ENCODE measurements around the gene HS3ST1. TPM values are rescaled to one million over a fixed set of nuclear protein-coding genes. Genes with fewer than 3 reads are reported as not detected.

Gene HS3ST1
- total RNA-seq, 1 donor from 2014 or later = not detected

GRCh38 chr4:11431111-11431510 is 2.4 kb upstream of the HS3ST1 start:
- peaks cover 25% of the 10 kb centered on the region for H3K27me3 Mint-ChIP-seq (ENCODE audit: insufficient read depth, low read depth)
- TF ChIP-seq EZH2phosphoT487 (IDR thresholded peaks at IDR 0.05) = no peak
- no peak for TF ChIP-seq EZH2 (IDR thresholded peaks at IDR 0.05)
- TF ChIP-seq CTCF (IDR thresholded peaks at IDR 0.05) = no peak

GRCh38 chr4:11430536-11430935 is 1.8 kb upstream of the HS3ST1 start:
- H3K9me3 ChIP-seq (ENCODE audit: low read depth) = no peaks in the 10 kb centered on the region
- H3K27ac ChIP-seq = no peak overlapping the region
- H4K20me1 ChIP-seq (ENCODE audit: low read depth) = peaks cover 18% of the 10 kb centered on the region
- no peaks in the 10 kb centered on the region for H3F3A ChIP-seq (ENCODE audit: low read depth)
- Mint-ChIP-seq H3K27me3 (ENCODE audit: insufficient read depth, low read depth) (peaks cover 28% of the 10 kb centered on the region), H3K36me3 (no peaks in the 10 kb centered on the region), H3K9me3 (no peaks in the 10 kb centered on the region), H3K4me3 (no peak overlapping the region), H3K27ac (no peak overlapping the region), H3K4me1 (peaks cover 14% of the 10 kb centered on the region)
- peaks cover 16% of the 10 kb centered on the region for H3K4me1 ChIP-seq
- H3K27me3 ChIP-seq = peaks cover 68% of the 10 kb centered on the region
- H3K4me2 ChIP-seq = no peak overlapping the region
- no peaks in the 10 kb centered on the region for H3K79me2 ChIP-seq (ENCODE audit: low read depth)
- H3K9ac ChIP-seq = no peak overlapping the region
- no peak for TF ChIP-seq EZH2phosphoT487 (IDR thresholded peaks at IDR 0.05)
- no peak for TF ChIP-seq CTCF (IDR thresholded peaks at IDR 0.05)
- no peak for TF ChIP-seq EZH2 (IDR thresholded peaks at IDR 0.05)
- DNase-seq (ENCODE audit: low spot score) = no peak
- H3K4me3 ChIP-seq = no peak overlapping the region
- no peaks in the 10 kb centered on the region for H3K36me3 ChIP-seq
- no peak overlapping the region for H2AFZ ChIP-seq (replicated peaks)

More at GRCh38 chr4:11431111-11431510, 2.4 kb upstream of the HS3ST1 start:
- Mint-ChIP-seq H3K9me3 (no peaks in the 10 kb centered on the region), H3K4me3 (no peak overlapping the region), H3K27ac (no peak overlapping the region), H3K36me3 (no peaks in the 10 kb centered on the region), H3K4me1 (peaks cover 14% of the 10 kb centered on the region)
- DNase-seq (ENCODE audit: low spot score) = no peak
- Histone ChIP-seq H3F3A (ENCODE audit: low read depth) (no peaks in the 10 kb centered on the region), H4K20me1 (ENCODE audit: low read depth) (peaks cover 18% of the 10 kb centered on the region), H2AFZ (replicated peaks) (no peak overlapping the region), H3K4me3 (no peak overlapping the region), H3K36me3 (no peaks in the 10 kb centered on the region), H3K79me2 (ENCODE audit: low read depth) (no peaks in the 10 kb centered on the region), H3K4me1 (peaks cover 16% of the 10 kb centered on the region), H3K4me2 (no peak overlapping the region), H3K9ac (no peak overlapping the region), H3K27me3 (peaks cover 62% of the 10 kb centered on the region), H3K9me3 (ENCODE audit: low read depth) (no peaks in the 10 kb centered on the region), H3K27ac (no peak overlapping the region)

- Mint-ChIP-seq H3K27me3 (ENCODE audit: insufficient read depth, low read depth) (peaks cover 28% of the 10 kb centered on the region), H3K36me3 (no peaks in the 10 kb centered on the region), H3K4me3 (peak overlapping the region; percentile 87), H3K4me1 (peaks cover 14% of the 10 kb centered on the region), H3K27ac (no peak overlapping the region), H3K9me3 (no peaks in the 10 kb centered on the region)
- H4K20me1 ChIP-seq (ENCODE audit: low read depth) = peaks cover 18% of the 10 kb centered on the region
- H3K79me2 ChIP-seq (ENCODE audit: low read depth) = no peaks in the 10 kb centered on the region
- peak overlapping the region; percentile 65 for H3K4me3 ChIP-seq
- no peak overlapping the region for H2AFZ ChIP-seq (replicated peaks)
- no peak overlapping the region for H3K9ac ChIP-seq
- TF ChIP-seq CTCF (IDR thresholded peaks at IDR 0.05) = no peak
- no peak for TF ChIP-seq EZH2 (IDR thresholded peaks at IDR 0.05)
- H3F3A ChIP-seq (ENCODE audit: low read depth) = no peaks in the 10 kb centered on the region
- H3K27ac ChIP-seq = no peak overlapping the region
- no peaks in the 10 kb centered on the region for H3K36me3 ChIP-seq
- peak overlapping the region; percentile 94 for H3K4me2 ChIP-seq
- H3K4me1 ChIP-seq = peaks cover 16% of the 10 kb centered on the region
- no peak for DNase-seq (ENCODE audit: low spot score)
- H3K27me3 ChIP-seq = peaks cover 75% of the 10 kb centered on the region
- H3K9me3 ChIP-seq (ENCODE audit: low read depth) = no peaks in the 10 kb centered on the region
Observed at GRCh38 chr4:11429699-11430045, 978 bp upstream of the HS3ST1 start.
